ENCODE measurements around the gene NDUFS1. TPM values are rescaled to one million over a fixed set of nuclear protein-coding genes. Genes with fewer than 3 reads are reported as not detected.

The NDUFS1 gene
- total and polyA plus RNA-seq, 2 of the 8 experiments (the other 6 are each of a cell fraction or from before 2014, with no cell fraction given), result 42.1 to 97.0 TPM

DNA sequence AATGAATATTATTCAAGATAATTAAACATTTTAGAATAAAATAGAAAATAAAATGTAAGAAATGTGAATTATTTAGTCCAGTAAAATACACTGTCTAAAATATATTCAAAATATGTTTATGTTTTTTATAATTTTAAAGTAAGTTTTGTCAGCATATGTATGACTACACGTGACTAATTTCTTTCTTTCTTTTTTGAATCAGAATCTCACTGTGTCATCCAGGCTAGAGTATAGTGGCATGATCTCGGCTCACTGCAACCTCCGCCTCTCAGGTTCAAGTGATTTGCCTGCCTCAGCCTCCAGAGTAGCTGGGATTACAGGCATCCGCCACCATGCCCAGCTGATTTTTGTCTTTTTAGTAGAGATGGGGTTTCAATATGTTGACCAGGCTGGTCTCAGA, 54.2 kb downstream of the NDUFS1 start:
- Histone ChIP-seq H2BK12ac (ENCODE audit: low read depth, low read length) (no peak overlapping the region), H3K9ac (replicated peaks in 1 of 4; ENCODE audit: extremely low read depth in 1 of 4, low read depth in 3 of 4, low read length in 3 of 4) (no peak overlapping the region), H3K27me3 (replicated peaks in 1 of 4; ENCODE audit: control insufficient read depth in 3 of 4, extremely low read depth in 1 of 4, insufficient read depth in 3 of 4, low read length in 3 of 4) (no peaks in the 10 kb centered on the region), H2BK20ac (ENCODE audit: low read length) (no peak overlapping the region), H3K36me3 (ENCODE audit: control insufficient read depth in 2 of 4, insufficient read depth in 4 of 4, low read length in 3 of 4) (no peaks in the 10 kb centered on the region), H4K91ac (replicated peaks; ENCODE audit: insufficient read length, low read length) (no peak overlapping the region), H2BK120ac (replicated peaks; ENCODE audit: low read depth, low read length) (no peak overlapping the region), H4K5ac (ENCODE audit: insufficient read length, low read depth, low read length) (no peak overlapping the region), H3K4me2 (ENCODE audit: insufficient read depth in 1 of 2, low read depth in 2 of 2, low read length in 2 of 2) (no peak overlapping the region), H3K4me3 (ENCODE audit: extremely low read depth in 1 of 4, insufficient read depth in 2 of 4, low read depth in 3 of 4, low read length in 4 of 4) (no peak overlapping the region), H2AFZ (ENCODE audit: low read length) (no peak overlapping the region), H3K4me1 (replicated peaks in 1 of 4; ENCODE audit: control insufficient read depth in 3 of 4, insufficient read depth in 4 of 4, low read length in 3 of 4) (no peaks in the 10 kb centered on the region), H4K8ac (ENCODE audit: extremely low read depth, insufficient read depth, low read length) (no peak overlapping the region), H4K20me1 (replicated peaks in 1 of 2; ENCODE audit: control insufficient read depth in 1 of 2, insufficient read depth in 2 of 2, low read length in 2 of 2) (no peaks in the 10 kb centered on the region), H3K23me2 (ENCODE audit: low read depth, low read length) (no peaks in the 10 kb centered on the region), H3K79me1 (ENCODE audit: low read depth, low read length) (no peaks in the 10 kb centered on the region), H3K56ac (replicated peaks; ENCODE audit: insufficient read length, low read depth, low read length) (no peak overlapping the region), H3K14ac (ENCODE audit: insufficient read length) (no peak overlapping the region), H3K27ac (ENCODE audit: low read depth, low read length) (no peak overlapping the region), H3K9me3 (ENCODE audit: insufficient read depth in 2 of 2, low read depth in 1 of 2, low read length in 1 of 2) (no peaks in the 10 kb centered on the region), H3K79me2 (ENCODE audit: control insufficient read depth in 1 of 2, insufficient read depth in 2 of 2, low read length in 2 of 2) (no peaks in the 10 kb centered on the region), H2AK5ac (ENCODE audit: low read depth, low read length) (no peak overlapping the region), H2BK15ac (ENCODE audit: low read length) (no peak overlapping the region), H3K18ac (ENCODE audit: extremely low read depth, low read length) (no peak overlapping the region), H3K4ac (replicated peaks; ENCODE audit: insufficient read length, low read depth, low read length) (no peak overlapping the region), H3K23ac (ENCODE audit: insufficient read length) (no peak overlapping the region), H2BK5ac (ENCODE audit: low read depth, low read length) (no peak overlapping the region)
- DNase-seq (ENCODE audit: low read depth in 1 of 2, low spot score in 2 of 2) (peak in 1 of 2 experiments; percentile 7), FAIRE-seq (no peak)
- 93% methylated on average over 4 of the region's 4 CpGs; no CpG with 5 or more reads in 1 of the 2 experiments for WGBS, 2 experiments (ENCODE audit: extremely low coverage in 1 of 2, insufficient coverage in 1 of 2, insufficient read length in 1 of 2, insufficient replicate concordance in 2 of 2, low coverage in 1 of 2, low lambda C conversion rate in 2 of 2, missing lambda C conversion rate in 1 of 2)
- ChIA-PET POLR2A (ENCODE audit: partially characterized antibody) (interaction anchor here (1.4 to 1.9 kb wide), 2 partner anchors 12 to 15 kb away, joined by 5 to 6 read pairs; no protein-coding TSS in a partner anchor), CTCF (ENCODE audit: partially characterized antibody) (interaction anchor here (0.6 to 1.4 kb wide), 2 partner anchors 11 to 49 kb away, joined by 3 read pairs; no protein-coding TSS in a partner anchor)
- no peak for TF ChIP-seq SAP30 (IDR thresholded peaks at IDR 0.05; ENCODE audit: insufficient read depth, insufficient replicate concordance, low read length)
- TF ChIP-seq BRCA1 (IDR thresholded peaks at IDR 0.05; ENCODE audit: low read depth, low read length), result no peak

All from H1 (cell line).